ENCODE results near the gene APBA2.

DNA sequence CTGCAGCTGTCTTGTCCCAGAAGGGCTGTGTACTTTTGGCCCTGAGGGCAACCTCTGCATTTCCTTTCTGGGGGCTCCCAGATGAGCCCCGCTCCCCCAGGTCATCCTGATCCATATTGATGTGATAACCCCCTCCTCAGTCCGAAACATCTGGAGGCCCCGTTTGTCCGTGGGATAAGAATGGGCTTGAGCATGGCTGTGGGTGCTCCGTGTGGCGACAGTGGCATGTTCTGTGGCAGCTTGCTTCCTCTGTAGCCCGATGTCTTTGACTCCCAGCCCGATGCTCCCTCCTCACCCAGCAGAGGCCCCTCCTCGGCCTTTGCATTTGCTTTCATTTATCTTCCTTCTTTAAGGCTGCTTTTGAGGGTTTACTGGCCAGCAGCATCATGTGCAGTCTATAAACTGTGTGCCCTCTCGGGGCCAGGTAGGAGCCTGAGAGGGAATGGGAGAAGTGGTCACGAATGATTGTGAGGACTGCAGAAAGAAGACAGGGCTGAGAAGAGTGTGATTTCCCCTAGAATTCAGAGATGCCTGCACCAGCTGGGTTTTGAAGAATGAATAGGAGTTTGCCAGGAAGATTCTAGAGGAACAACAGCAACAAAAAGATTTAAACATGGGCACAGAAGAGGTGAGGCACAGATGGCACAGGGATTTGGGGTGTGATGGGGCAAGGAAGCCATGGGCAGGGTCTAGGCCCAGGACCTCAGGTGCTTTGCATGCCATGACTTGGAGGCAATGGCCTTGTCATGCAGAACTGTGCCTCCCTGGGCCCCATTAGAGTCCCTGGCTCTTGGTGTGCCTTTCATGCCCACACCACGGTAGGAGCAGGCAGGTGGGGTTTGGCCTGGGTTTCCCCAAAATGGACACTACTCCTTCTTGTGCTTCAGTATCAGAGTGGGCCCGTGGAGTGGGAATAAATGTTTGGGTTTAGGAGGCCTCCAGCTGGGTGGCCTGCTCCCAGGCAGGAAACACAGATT is 34.2 kb downstream of the APBA2 start:
- no peak for TF ChIP-seq POLR2A (IDR thresholded peaks at IDR 0.05)
- TF ChIP-seq, protein P1, sequence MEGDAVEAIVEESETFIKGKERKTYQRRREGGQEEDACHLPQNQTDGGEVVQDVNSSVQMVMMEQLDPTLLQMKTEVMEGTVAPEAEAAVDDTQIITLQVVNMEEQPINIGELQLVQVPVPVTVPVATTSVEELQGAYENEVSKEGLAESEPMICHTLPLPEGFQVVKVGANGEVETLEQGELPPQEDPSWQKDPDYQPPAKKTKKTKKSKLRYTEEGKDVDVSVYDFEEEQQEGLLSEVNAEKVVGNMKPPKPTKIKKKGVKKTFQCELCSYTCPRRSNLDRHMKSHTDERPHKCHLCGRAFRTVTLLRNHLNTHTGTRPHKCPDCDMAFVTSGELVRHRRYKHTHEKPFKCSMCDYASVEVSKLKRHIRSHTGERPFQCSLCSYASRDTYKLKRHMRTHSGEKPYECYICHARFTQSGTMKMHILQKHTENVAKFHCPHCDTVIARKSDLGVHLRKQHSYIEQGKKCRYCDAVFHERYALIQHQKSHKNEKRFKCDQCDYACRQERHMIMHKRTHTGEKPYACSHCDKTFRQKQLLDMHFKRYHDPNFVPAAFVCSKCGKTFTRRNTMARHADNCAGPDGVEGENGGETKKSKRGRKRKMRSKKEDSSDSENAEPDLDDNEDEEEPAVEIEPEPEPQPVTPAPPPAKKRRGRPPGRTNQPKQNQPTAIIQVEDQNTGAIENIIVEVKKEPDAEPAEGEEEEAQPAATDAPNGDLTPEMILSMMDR (IDR thresholded peaks at IDR 0.05): no peak
- TF ChIP-seq POLR2AphosphoS5 (IDR thresholded peaks at IDR 0.05): no peak
- TF ChIP-seq EP300 (IDR thresholded peaks at IDR 0.05): no peak

Data from stomach (tissue), 4 donors.